ENCODE data around the gene EPYC.

EPYC gene

DNA sequence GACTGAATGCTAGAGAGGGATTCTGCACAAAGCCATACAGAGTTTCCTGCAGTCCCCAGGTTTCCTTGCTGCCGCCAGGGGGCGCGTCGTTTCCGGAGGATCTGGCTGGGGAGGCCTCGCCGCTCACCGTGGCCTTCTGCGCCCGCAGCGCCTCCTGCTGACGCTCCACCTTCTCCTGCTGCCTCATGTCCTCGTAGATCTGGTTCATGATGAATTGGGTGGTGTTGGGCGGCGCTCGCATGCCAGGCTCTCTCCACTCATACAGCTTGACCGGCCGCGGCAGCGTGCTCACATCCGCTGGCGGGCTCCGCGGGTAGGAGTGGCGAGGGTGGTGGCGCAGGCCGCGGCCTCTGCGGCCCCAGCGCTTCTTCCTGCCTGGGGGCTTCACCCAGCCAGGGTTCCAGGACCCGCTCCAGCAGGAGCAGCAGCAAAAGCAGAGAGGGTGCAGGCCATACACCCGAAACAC is 50.8 kb downstream of the EPYC start:
- no peak overlapping the region for H3K4me3 ChIP-seq (ENCODE audit: low read depth, low read length)
- TF ChIP-seq, protein P1, sequence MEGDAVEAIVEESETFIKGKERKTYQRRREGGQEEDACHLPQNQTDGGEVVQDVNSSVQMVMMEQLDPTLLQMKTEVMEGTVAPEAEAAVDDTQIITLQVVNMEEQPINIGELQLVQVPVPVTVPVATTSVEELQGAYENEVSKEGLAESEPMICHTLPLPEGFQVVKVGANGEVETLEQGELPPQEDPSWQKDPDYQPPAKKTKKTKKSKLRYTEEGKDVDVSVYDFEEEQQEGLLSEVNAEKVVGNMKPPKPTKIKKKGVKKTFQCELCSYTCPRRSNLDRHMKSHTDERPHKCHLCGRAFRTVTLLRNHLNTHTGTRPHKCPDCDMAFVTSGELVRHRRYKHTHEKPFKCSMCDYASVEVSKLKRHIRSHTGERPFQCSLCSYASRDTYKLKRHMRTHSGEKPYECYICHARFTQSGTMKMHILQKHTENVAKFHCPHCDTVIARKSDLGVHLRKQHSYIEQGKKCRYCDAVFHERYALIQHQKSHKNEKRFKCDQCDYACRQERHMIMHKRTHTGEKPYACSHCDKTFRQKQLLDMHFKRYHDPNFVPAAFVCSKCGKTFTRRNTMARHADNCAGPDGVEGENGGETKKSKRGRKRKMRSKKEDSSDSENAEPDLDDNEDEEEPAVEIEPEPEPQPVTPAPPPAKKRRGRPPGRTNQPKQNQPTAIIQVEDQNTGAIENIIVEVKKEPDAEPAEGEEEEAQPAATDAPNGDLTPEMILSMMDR (IDR thresholded peaks at IDR 0.05; ENCODE audit: insufficient read depth, low read depth, low read length, missing control alignments) = peak; percentile 64
- peak; percentile 70 for DNase-seq (ENCODE audit: low read depth)

DNA sequence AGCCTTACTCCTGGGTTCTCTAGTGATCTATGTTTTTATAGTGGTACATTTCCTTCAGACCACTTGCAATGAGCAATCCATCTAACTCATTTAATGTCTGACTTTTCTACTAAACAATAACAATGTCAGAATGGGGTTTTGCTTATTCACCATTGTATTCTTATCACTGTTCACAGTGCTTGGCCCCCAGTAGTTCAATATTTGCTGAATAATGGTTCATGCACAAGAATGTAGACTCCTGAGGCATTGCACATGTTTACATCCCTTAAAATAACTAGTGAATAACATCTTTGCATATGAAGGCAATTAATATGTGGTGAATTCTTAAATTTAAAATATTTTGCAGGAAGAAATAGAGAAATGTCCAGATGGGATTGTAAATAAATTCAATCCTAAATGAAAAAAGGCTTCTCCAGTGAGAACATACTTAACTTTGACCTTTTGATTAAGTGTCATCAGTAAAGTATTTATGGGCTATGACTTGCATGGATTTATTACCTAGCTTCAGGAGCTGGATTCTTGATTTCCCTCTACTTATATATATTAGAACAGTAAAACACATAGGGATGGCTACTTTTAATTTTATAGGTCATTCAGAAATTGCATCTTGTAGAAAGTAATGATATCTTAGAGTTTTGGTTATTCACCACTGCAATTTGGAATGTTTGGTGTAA is 53.2 kb downstream of the EPYC start:
- no peak for DNase-seq (ENCODE audit: low read depth)
- TF ChIP-seq, protein P1 (IDR thresholded peaks at IDR 0.05; ENCODE audit: insufficient read depth, low read depth, low read length, missing control alignments) = no peak

DNA sequence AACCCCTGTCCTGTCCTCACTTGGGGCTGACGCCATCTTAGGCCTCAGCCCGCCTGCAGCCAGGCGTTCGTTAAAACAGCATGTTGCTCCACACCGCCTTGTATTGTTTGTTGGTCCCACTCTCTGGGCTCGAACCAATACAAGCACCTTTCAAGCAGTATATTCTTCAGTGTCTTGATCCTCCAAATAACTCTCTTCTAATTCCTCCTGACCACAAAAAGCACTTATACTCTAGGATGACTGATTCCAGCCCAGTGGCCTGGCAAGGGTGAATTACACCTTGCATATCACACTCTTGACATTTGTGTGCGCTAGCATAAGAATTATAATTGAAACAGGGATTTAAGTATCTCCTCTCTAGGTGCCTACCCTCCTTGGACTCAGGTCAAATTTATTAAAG is 56.9 kb downstream of the EPYC start:
- TF ChIP-seq, protein P1 (IDR thresholded peaks at IDR 0.05; ENCODE audit: insufficient read depth, low read depth, low read length, missing control alignments) = no peak
- no peak overlapping the region for H3K4me3 ChIP-seq (ENCODE audit: low read depth, low read length)
- no peak for DNase-seq (ENCODE audit: low read depth)

More for the DNA sequence above, 53.2 kb downstream of the EPYC start:
- H3K4me3 ChIP-seq (ENCODE audit: low read depth, low read length) = no peak overlapping the region

DNA sequence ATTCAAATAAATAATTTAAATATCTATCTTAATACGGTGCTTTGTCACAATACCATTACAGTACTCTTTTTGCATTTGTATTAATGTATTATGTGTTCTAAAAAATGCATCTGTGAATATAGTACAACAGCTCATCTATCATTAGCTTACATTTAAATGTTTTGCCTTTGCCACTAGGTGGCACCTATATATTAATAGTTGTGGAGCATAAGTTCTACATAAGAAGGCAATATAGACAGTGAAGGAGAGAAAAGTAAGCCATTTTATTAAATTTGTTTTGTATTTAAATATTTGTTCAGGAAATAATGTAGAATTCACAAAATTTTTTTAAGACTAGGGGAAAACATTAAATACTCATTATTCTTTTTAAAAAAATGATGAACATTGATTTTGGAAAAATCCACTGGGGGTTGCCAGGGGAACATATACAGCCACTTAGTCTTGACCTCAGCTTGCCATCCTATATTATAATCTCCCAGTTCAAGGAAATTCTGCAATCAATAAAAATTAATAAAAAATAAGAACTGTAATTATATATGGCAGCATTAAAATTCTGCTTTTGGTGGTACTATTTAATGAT is 59.6 kb downstream of the EPYC start:
- TF ChIP-seq, protein P1 (IDR thresholded peaks at IDR 0.05; ENCODE audit: insufficient read depth, low read depth, low read length, missing control alignments) = peak; percentile 25
- peak; percentile 24 for DNase-seq (ENCODE audit: low read depth)
- no peak overlapping the region for H3K4me3 ChIP-seq (ENCODE audit: low read depth, low read length)

DNA sequence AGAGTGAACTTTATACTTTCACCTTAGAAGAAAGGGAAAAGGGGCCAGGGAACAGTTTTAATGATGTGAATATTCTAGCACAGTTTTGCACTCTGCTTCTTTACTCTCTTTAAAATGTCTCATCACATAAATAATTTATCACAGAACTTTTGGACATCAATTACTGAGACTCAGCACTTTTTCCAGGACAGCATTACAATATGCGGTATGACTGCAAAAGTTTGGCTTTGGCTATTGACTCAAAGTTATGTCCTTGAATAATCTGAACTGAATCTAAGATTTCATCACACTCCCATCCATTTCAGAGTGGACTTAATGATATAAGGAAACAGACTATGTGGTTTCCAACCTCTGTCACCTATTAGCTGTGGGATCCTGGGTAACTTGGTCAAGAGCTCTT is 61.5 kb downstream of the EPYC start:
- TF ChIP-seq, protein P1 (IDR thresholded peaks at IDR 0.05; ENCODE audit: insufficient read depth, low read depth, low read length, missing control alignments) = no peak
- DNase-seq (ENCODE audit: low read depth) = no peak
- H3K4me3 ChIP-seq (ENCODE audit: low read depth, low read length) = no peak overlapping the region

DNA sequence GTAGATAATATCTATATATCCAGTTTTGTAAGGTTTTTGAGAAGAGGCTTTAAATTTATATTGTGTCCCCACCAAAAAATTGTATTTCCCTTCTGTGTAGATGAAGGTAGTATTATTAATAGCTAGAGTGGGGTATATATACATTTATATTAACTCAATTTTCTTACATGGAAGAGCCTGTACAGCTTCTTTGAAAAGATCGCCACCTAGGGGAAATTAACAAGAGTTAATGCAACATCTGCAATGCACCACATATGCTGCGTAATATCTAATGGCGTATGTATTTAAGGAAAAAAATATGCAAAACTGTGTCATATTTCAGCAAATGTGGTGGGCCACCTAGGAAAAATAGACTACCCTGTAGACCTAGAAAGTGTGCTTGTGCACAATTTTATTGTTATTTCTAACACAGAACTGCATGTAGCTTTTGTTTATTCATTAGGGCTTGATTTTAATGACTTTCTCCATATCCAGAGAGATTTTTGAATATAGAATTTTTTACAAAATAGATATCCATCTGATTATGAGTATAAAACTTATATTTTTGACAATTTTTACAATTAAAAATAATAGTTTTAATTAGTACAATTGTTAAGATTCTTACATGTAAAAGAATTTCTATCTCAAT is 63.8 kb downstream of the EPYC start:
- TF ChIP-seq, protein P1 (IDR thresholded peaks at IDR 0.05; ENCODE audit: insufficient read depth, low read depth, low read length, missing control alignments) = peak; percentile 44
- no peak overlapping the region for H3K4me3 ChIP-seq (ENCODE audit: low read depth, low read length)
- DNase-seq (ENCODE audit: low read depth) = peak; percentile 43

Measured in GM12865 (cell line).